ELF-1 (cell line): ENCODE results near the gene PEPD.

ENCODE experiments used
- DNase-seq: peaks from one replicate; pipeline ENCODE4 v3.0.0-alpha.2; 2016; ENCODE audit warnings: low read depth, low spot score

The PEPD gene

GRCh38 chr19:33385956-33386355 lies 135.6 kb downstream of the PEPD start:
- DNase-seq, result no peak

GRCh38 chr19:33384983-33385382 lies 136.6 kb downstream of the PEPD start:
- DNase-seq, result no peak

- DNase-seq, result no peak
Measured at GRCh38 chr19:33383720-33384292, 137.8 kb downstream of the PEPD start.

GRCh38 chr19:33382982-33383381 lies 138.6 kb downstream of the PEPD start:
- no peak for DNase-seq

GRCh38 chr19:33382006-33382405 lies 139.6 kb downstream of the PEPD start:
- no peak for DNase-seq

GRCh38 chr19:33381101-33381500 lies 140.5 kb downstream of the PEPD start:
- DNase-seq, result no peak

GRCh38 chr19:33379151-33379829 lies 142.3 kb downstream of the PEPD start:
- no peak for DNase-seq

GRCh38 chr19:33377586-33378475 lies 143.8 kb downstream of the PEPD start:
- DNase-seq, result no peak

GRCh38 chr19:33376941-33377557 lies 144.5 kb downstream of the PEPD start:
- no peak for DNase-seq

GRCh38 chr19:33376423-33376822 lies 145.2 kb downstream of the PEPD start:
- no peak for DNase-seq

- DNase-seq, result no peak
Measured at GRCh38 chr19:33375837-33376159, 145.8 kb downstream of the PEPD start.

- DNase-seq, result no peak
Measured at GRCh38 chr19:33375156-33375836, 146.3 kb downstream of the PEPD start.

- DNase-seq, result peak; percentile 29
Measured at GRCh38 chr19:33374236-33374714, 147.3 kb downstream of the PEPD start.

GRCh38 chr19:33373453-33374235 lies 147.9 kb downstream of the PEPD start, which contains the start of gene CEBPG:
CEBPG (plus strand) TSS chr19:33373709; CDS start chr19:33379240, 5,531 bp downstream.
- peak; percentile 94 for DNase-seq

GRCh38 chr19:33370783-33371182 lies 150.8 kb downstream of the PEPD start:
- no peak for DNase-seq

GRCh38 chr19:33368074-33368864 lies 153.3 kb downstream of the PEPD start:
- no peak for DNase-seq

- DNase-seq, result no peak
Measured at GRCh38 chr19:33366897-33367296, 154.7 kb downstream of the PEPD start.

- DNase-seq, result no peak
Measured at GRCh38 chr19:33366127-33366526, 155.5 kb downstream of the PEPD start.

GRCh38 chr19:33365691-33366090 lies 155.9 kb downstream of the PEPD start:
- DNase-seq, result no peak

- no peak for DNase-seq
Measured at GRCh38 chr19:33363476-33363875, 158.1 kb downstream of the PEPD start.
